AG09319 (cell line): ENCODE results near the gene CA10.

Experiments used
- DNase-seq: peaks from one replicate; pipeline ENCODE4 v3.0.0-alpha.2; 2010; ENCODE audit warnings: low read depth; ENCODE audit errors: extremely low read depth
- CTCF ChIP-seq: IDR thresholded peaks from 2 replicates; pipeline ENCODE4 v1.5.1; 2011; ENCODE audit warnings: low read depth, mild to moderate bottlenecking, inconsistent platforms, low read length, moderate library complexity

Gene CA10

GRCh38 chr17:51595826-51596398 lies 562.6 kb downstream of the CA10 start:
- no peak for DNase-seq
- TF ChIP-seq CTCF, result no peak

GRCh38 chr17:51590071-51590656 lies 568.4 kb downstream of the CA10 start:
- no peak for DNase-seq
- TF ChIP-seq CTCF, result no peak

GRCh38 chr17:51588063-51588462 lies 570.5 kb downstream of the CA10 start:
- no peak for DNase-seq
- no peak for TF ChIP-seq CTCF

GRCh38 chr17:51587516-51587915 lies 571.0 kb downstream of the CA10 start:
- DNase-seq, result no peak
- TF ChIP-seq CTCF, result no peak

- TF ChIP-seq CTCF, result no peak
- DNase-seq, result no peak
Observed at GRCh38 chr17:51585514-51586104, 572.9 kb downstream of the CA10 start.

- no peak for TF ChIP-seq CTCF
Observed at GRCh38 chr17:51580869-51581268, 577.6 kb downstream of the CA10 start.

More at GRCh38 chr17:51580869-51581268, 577.6 kb downstream of the CA10 start:
- no peak for DNase-seq
